Gastrocnemius medialis (tissue), 4 donors: Measurements from ENCODE around the gene OR1D2.
"Not testable (repeated sequence)": the region's sequence is repeated elsewhere in the genome, so short reads cannot be mapped to it uniquely, and the experiment has no call there.

ENCODE experiments used
- POLR2A ChIP-seq, 2 donors: fragments of 450-650 bp; IDR thresholded peaks; one replicate each; pipeline ENCODE4 v1.6.1; 2017; ENCODE audit warnings: antibody characterized with exemption in 2 of 2, mild to moderate bottlenecking in 2 of 2, moderate library complexity in 2 of 2
- TF ChIP-seq, protein P1 (sequence below), 5 experiments: fragments of 450-650 bp in 3 of 5; fragments of 200-600 bp in 2 of 5; sonication (generic) in 2 of 5; IDR thresholded peaks in 4 of 5; conservative IDR thresholded peaks in 1 of 5; 1 replicate in 4 of 5; 2 replicates in 1 of 5; pipeline ENCODE4 v1.5.1; 2016 to 2019; ENCODE audit warnings: antibody characterized with exemption in 5 of 5, mild to moderate bottlenecking in 3 of 5, moderate library complexity in 3 of 5

DNA sequence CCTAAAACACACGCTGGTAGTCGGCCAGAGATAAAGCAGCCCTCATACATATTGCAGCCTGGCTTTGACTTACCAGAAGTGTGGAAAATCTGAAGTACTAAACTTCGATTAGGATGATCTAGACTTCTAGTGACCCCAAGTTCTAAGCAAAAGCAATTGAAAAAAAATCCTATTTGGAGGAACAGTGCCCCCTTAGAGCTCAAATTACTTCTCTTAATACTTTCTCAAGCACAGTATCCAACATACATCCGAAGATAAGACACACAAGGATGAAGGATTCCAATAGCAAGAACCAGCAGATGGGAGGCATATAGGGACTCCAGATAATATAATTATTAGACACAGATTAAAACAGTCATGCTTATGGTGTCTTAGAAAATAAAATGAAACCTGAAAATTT, 30.4 kb downstream of the OR1D2 start:
- TF ChIP-seq, protein P1, sequence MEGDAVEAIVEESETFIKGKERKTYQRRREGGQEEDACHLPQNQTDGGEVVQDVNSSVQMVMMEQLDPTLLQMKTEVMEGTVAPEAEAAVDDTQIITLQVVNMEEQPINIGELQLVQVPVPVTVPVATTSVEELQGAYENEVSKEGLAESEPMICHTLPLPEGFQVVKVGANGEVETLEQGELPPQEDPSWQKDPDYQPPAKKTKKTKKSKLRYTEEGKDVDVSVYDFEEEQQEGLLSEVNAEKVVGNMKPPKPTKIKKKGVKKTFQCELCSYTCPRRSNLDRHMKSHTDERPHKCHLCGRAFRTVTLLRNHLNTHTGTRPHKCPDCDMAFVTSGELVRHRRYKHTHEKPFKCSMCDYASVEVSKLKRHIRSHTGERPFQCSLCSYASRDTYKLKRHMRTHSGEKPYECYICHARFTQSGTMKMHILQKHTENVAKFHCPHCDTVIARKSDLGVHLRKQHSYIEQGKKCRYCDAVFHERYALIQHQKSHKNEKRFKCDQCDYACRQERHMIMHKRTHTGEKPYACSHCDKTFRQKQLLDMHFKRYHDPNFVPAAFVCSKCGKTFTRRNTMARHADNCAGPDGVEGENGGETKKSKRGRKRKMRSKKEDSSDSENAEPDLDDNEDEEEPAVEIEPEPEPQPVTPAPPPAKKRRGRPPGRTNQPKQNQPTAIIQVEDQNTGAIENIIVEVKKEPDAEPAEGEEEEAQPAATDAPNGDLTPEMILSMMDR (IDR thresholded peaks at IDR 0.05 in 4 of 5, conservative IDR thresholded peaks at IDR 0.05 in 1 of 5) = not testable (repeated sequence)
- TF ChIP-seq POLR2A (IDR thresholded peaks at IDR 0.05) = not testable (repeated sequence)
